HG02798 (cell line): ENCODE data around the gene ALX4.

Source experiments
- ATAC-seq: cut with Tn5 transposase; IDR thresholded peaks from one replicate; pipeline ENCODE4 v1.9.1; 2021; ENCODE audit warnings: mild to moderate bottlenecking; ENCODE audit not compliant: unreplicated experiment, poor library complexity

The ALX4 gene

GRCh38 chr11:44252999-44253602, 56.8 kb downstream of the ALX4 start:
- ATAC-seq = no peak

DNA sequence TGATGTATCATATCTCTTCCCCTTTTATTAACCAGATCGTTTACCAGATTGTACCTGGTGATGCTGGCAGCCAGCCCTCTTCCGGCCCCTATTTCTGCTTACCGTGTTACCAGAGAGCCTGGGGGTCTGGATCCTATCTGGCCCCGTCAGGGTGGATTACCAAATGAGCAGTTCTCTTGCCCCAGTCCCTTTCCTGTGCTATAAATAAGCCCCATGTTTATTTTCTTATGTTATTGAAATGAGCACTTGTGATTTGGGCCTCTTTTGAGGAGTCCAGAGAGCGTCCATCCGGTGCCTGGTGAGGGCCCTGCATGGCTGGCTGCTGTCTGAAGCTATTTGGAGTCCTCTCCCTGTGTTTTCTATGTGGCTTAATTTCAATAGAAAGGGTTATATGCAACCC, 59.5 kb downstream of the ALX4 start:
- no peak for ATAC-seq

DNA sequence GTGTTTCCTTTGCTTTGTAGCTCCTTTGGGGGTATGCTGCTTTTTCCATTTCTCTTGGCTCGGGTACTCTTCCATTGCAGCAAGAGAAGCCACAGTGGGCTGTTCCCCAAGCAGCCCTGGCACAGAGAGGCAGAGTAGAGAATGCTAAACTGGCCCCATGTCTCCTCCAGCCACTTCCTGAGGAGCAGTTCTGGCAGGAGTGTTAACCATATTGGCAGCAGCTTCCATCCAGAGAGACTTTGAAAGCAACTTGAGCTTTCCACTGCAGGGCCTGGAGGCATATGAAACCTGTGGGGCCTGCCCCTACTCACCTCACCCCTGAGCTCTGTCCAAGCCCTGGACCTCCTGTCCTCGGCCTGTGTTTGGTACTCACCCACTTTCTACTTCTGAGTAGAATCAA, 61.8 kb downstream of the ALX4 start:
- ATAC-seq = no peak

DNA sequence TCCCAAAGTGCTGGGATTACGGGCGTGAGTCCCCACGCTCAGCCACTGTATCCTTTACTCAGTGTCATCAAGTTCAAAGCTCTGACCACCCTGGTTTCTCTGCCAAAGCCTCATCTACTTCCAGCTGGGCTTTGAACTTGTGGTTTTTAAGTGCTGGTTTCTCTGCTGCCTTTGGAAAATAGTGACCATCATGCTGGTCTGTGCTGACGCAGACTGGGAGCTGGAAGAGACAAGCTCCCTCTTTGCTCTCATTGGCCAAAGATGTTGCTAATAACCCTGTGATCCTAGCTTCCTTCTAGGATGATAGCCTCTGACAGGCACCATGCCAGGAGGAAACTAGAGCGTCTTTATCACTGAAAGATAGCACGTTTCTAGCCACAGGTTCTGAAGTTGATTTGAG, 62.4 kb downstream of the ALX4 start:
- ATAC-seq = no peak

GRCh38 chr11:44246726-44247125, 63.2 kb downstream of the ALX4 start:
- no peak for ATAC-seq

GRCh38 chr11:44244639-44245310, 65.2 kb downstream of the ALX4 start:
- ATAC-seq = no peak

DNA sequence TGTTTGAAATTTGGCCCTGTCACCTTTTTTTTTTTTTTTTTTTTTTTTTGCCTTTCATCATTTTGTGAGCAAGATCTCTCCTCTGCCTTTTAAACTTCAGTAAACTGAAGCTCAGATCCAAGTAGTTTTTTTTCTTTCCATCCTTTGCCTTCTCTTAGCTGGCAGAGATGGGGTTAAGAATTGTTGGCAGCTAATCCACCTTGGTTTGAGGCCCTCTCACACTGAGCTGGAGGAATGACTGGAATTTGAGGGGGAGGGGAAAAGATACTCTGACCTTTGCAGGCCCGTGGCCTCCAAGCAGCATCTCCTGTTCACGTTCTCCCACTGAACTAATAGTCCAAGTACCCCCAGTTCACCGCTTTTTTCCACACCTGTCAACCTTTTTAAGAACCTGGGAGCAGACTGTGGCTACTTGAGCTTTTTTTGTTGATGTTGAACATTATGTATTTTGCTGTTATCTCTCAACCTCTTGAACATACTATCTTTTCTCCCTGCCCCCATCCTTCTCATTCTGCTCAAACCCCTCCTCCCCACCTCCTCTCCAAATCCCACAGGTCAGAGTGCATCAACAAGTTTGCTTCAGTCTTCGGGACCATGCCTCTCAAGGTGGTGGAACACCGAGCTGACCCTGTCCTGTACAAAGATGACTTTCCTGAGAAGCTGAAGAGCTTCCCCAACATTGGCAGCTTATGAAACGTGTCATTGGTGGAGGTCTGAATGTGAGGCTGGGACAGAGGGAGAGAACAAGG, 66.2 kb downstream of the ALX4 start:
- no peak for ATAC-seq

- ATAC-seq = no peak
Measured at GRCh38 chr11:44243086-44243485, 66.9 kb downstream of the ALX4 start.

DNA sequence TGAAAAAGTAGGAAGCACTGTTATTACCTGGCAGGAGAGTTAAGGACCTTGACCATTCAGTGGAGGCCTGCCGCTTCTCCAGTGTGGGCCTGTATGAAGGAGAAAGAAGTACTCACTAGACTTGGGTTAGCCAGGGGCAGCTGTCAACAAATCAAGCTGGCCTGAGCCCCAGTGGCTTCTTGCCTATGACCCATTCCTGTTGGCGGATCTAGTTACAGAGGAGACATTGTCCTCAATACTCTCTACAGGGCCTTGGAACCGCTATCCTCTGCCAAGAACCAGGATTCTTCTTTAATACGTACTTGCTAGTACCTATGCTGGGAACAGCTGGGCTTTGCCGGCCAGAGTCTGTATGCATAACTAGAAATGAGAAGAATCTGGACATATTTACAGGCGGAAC, 68.1 kb downstream of the ALX4 start:
- ATAC-seq = no peak

DNA sequence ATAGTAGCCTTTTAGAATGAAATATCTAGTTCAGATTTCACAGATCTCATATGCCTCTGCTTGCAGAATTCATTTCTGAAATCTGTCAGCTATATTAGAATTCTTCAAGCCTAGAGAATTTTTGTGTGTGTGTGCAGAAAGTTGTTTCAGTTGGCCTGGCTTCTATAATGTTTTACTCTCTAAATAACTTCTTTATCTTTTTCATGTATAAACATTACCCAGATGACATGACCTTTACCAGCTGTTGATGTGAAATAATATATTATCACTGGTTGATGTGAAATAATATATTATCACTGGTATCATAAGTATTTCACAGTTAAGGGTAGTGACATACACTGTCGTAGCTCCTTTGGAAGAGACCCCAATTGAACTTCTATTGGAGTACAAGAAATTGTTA, 72.8 kb downstream of the ALX4 start:
- no peak for ATAC-seq

GRCh38 chr11:44236296-44236695, 73.6 kb downstream of the ALX4 start:
- no peak for ATAC-seq

- ATAC-seq = no peak
Measured at GRCh38 chr11:44235765-44236201, 74.2 kb downstream of the ALX4 start.

DNA sequence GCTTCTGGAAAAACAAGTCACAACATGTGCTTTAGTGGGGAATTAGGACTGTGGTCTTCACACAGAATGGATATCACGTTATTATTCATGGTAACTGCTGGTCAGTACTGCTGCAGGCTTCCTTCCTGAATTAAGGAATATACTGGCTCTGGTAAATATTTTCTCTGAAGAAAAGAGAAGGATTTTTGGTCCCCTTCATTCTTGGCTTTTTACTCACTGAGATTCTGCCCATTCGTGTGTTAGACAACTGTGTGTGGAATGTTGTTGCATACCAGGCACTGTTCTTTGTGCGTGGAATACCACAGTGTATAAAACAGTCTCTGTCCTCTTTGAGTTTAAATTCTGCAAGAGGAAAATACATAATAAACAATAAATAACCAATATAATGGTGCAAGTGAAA, 80.3 kb downstream of the ALX4 start:
- no peak for ATAC-seq

DNA sequence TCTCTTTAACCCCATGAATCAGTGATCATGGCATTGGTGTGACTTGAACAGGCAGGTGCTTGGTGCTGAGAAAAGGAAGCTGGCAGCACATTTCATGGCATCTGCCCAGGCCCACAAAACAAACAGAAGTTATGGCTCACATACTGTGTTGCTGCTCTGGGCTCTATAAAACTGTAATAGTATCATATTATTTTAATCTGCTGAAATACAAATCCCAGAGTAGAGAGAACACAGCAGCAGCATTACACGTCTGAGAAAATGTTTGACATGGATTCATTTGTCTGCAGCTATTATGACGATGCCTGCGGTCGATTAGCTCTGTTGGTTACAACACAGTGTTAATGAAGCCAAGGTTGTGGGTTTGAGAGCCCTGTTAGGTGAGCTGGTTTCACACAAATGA, 80.8 kb downstream of the ALX4 start:
- ATAC-seq = no peak

- no peak for ATAC-seq
Measured at GRCh38 chr11:44228379-44228778, 81.6 kb downstream of the ALX4 start.

GRCh38 chr11:44226945-44227344, 83.0 kb downstream of the ALX4 start:
- no peak for ATAC-seq

- ATAC-seq = no peak
Measured at GRCh38 chr11:44226490-44226889, 83.4 kb downstream of the ALX4 start.

- ATAC-seq = no peak
Measured at GRCh38 chr11:44224867-44225501, 85.0 kb downstream of the ALX4 start.

- no peak for ATAC-seq
Measured at GRCh38 chr11:44223238-44223637, 86.7 kb downstream of the ALX4 start.

DNA sequence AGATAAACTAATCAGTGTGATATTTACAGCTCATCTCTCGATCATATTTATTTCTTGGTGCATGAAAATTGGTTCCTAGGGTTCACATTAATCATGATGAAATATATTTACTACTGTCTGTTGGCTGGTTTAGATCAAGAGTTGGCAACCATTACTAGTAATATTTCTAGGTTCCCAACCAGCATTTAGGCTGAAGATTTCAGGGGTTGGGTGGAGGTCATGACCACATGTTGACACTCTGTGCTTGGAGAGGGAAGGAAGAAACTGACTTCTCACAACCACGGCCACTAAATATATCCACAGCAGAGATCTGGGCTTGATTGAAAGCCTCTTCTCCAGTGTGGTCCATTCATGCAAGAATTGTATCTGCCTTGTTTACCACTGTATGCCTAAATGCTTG, 87.9 kb downstream of the ALX4 start:
- ATAC-seq = no peak

GRCh38 chr11:44221456-44221855, 88.5 kb downstream of the ALX4 start:
- ATAC-seq = no peak
